Left lobe of liver (tissue), 2 donors: ENCODE data around the gene PRKRIP1. TPM values are rescaled to one million over a fixed set of nuclear protein-coding genes. Genes with fewer than 3 reads are reported as not detected.

ENCODE experiments used
- ATAC-seq: fragments of 200-7000 bp; cut with Tn5 transposase; one replicate; pipeline ENCODE4 v1.9.1; 2020; ENCODE audit warnings: mild to moderate bottlenecking, moderate library complexity
- DNase-seq: peaks from one replicate; pipeline ENCODE4 v3.0.0-alpha.2; 2020; ENCODE audit warnings: low spot score
- total RNA-seq: library from RNA; stranded (reverse); gene quantifications from one replicate; pipeline ENCODE4 v1.2.1, GENCODE V29; 2021
- donor health status: DM: no; HTN: no; CAD: no; lungs with moderate emphysema.
- donor health status: DM: no; HTN: yes; CAD: no.

The PRKRIP1 gene
- total RNA-seq, 1 donor from 2014 or later: 10.8 TPM

- no peak for ATAC-seq
Observed at GRCh38 chr7:102429141-102429899, 33.2 kb downstream of the PRKRIP1 start.

GRCh38 chr7:102431617-102432298 lies 35.6 kb downstream of the PRKRIP1 start:
- ATAC-seq: no peak
- DNase-seq: no peak

More at GRCh38 chr7:102429141-102429899, 33.2 kb downstream of the PRKRIP1 start:
- DNase-seq: no peak

GRCh38 chr7:102432442-102433218 lies 36.5 kb downstream of the PRKRIP1 start:
- no peak for DNase-seq

GRCh38 chr7:102433219-102434038 lies 37.3 kb downstream of the PRKRIP1 start, which contains the start of gene ORAI2:
ORAI2 (plus strand) TSS chr7:102433575; CDS start chr7:102438957, 5,382 bp downstream.
- ATAC-seq: peak; percentile 87
- DNase-seq: peak; percentile 82

More at GRCh38 chr7:102432442-102433218, 36.5 kb downstream of the PRKRIP1 start:
- peak; percentile 50 for ATAC-seq

- ATAC-seq: no peak
- no peak for DNase-seq
Observed at GRCh38 chr7:102434039-102434486, 37.9 kb downstream of the PRKRIP1 start.

- no peak for ATAC-seq
- no peak for DNase-seq
Observed at GRCh38 chr7:102436118-102436517, 40.0 kb downstream of the PRKRIP1 start.

GRCh38 chr7:102439963-102440795 lies 44.0 kb downstream of the PRKRIP1 start:
- no peak for DNase-seq
- ATAC-seq: peak; percentile 53

- no peak for ATAC-seq
- DNase-seq: no peak
Observed at GRCh38 chr7:102444961-102445673, 49.0 kb downstream of the PRKRIP1 start.

GRCh38 chr7:102445674-102446071 lies 49.5 kb downstream of the PRKRIP1 start:
- DNase-seq: no peak
- no peak for ATAC-seq

- ATAC-seq: no peak
Observed at GRCh38 chr7:102446387-102447156, 50.4 kb downstream of the PRKRIP1 start.

GRCh38 chr7:102447311-102447710 lies 51.1 kb downstream of the PRKRIP1 start:
- DNase-seq (no peak), ATAC-seq (no peak)

More at GRCh38 chr7:102446387-102447156, 50.4 kb downstream of the PRKRIP1 start:
- no peak for DNase-seq

- ATAC-seq (no peak), DNase-seq (no peak)
Observed at GRCh38 chr7:102449136-102449535, 53.0 kb downstream of the PRKRIP1 start.

- ATAC-seq: peak; percentile 45
- DNase-seq: no peak
Observed at GRCh38 chr7:102450242-102450641, 54.1 kb downstream of the PRKRIP1 start.

- ATAC-seq (peak; percentile 31), DNase-seq (no peak)
Observed at GRCh38 chr7:102451371-102452054, 55.4 kb downstream of the PRKRIP1 start.

- no peak for DNase-seq
- no peak for ATAC-seq
Observed at GRCh38 chr7:102452451-102452850, 56.3 kb downstream of the PRKRIP1 start.

GRCh38 chr7:102453319-102453718 lies 57.2 kb downstream of the PRKRIP1 start:
- no peak for DNase-seq
- ATAC-seq: peak; percentile 57

GRCh38 chr7:102454468-102454867 lies 58.3 kb downstream of the PRKRIP1 start:
- ATAC-seq (no peak), DNase-seq (no peak)
